ENCODE measurements around the gene RAB26. TPM values are rescaled to one million over a fixed set of nuclear protein-coding genes. Genes with fewer than 3 reads are reported as not detected.

RAB26 gene
- total RNA-seq, 1 experiment from 2014 or later, result 1.0 TPM

DNA sequence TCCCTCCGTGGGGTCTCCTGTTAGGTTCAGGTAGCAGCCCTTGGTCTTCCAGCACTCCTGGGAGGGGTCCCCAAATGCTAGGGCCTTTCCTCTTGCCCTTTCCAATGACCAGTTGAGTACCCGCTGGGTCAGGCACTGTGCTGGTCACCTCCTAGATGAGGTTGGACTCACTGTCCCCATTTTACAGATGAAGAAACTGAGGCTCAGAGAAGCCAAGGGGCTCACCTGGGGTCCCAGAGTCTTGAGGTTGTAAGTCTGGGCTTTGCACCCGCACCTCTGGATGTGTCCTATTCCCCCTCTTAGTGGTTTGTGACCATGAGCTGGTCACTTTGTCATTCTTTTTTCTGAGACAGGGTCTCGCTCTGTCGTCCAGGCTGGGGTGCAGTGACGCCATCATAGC, 49.3 kb downstream of the RAB26 start:
- TF ChIP-seq CTCF (IDR thresholded peaks at IDR 0.05; ENCODE audit: unreplicated experiment), result no peak
- DNase-seq (ENCODE audit: unreplicated experiment), result no peak
- intact Hi-C loops (cut with micrococcal nuclease), result no loop called here
- ChIA-PET CTCF (interaction anchor here (0.7 kb wide), 1 partner anchor 303 kb away, joined by 4 read pairs; no protein-coding TSS in a partner anchor), POLR2A (interaction anchor here (0.7 to 1.6 kb wide), 3 partner anchors 17 to 53 kb away, joined by 3 to 4 read pairs (median 3); partner anchors contain the start of gene PGP)
- Mint-ChIP-seq H3K4me1 (ENCODE audit: insufficient read depth, unreplicated experiment) (no peaks in the 10 kb centered on the region), H3K4me3 (ENCODE audit: unreplicated experiment) (no peak overlapping the region), H3K27ac (ENCODE audit: low read depth, unreplicated experiment) (no peak overlapping the region), H3K36me3 (ENCODE audit: insufficient read depth, unreplicated experiment) (no peaks in the 10 kb centered on the region), H3K9me3 (ENCODE audit: unreplicated experiment) (no peaks in the 10 kb centered on the region), H3K27me3 (ENCODE audit: insufficient read depth, unreplicated experiment) (no peaks in the 10 kb centered on the region)
- BruUV-seq (replicated peaks), result no TSS peak

DNA sequence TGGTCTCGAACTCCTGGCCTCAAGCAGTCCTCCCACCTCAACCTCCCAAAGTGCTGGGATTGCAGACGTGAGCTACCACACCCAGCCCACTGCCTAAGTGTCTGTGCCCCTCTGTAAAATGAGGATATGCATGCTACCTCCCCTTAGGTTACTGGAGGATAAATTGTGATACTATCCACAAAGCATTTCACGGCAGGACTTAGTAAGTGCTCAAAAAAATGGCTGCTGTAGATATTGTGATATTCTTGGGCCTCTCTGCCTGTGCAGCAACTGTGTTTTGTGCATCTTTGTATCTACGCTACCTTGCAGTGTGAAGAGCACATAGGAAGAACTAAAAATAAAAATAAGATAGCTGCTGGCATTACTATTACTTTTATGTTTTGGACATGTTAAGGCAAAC, 49.9 kb downstream of the RAB26 start:
- no peaks in the 10 kb centered on the region for H3K36me3 Mint-ChIP-seq (ENCODE audit: insufficient read depth, unreplicated experiment)
- no peaks in the 10 kb centered on the region for H3K27me3 Mint-ChIP-seq (ENCODE audit: insufficient read depth, unreplicated experiment)
- ChIA-PET POLR2A (interaction anchor here (0.7 to 1.0 kb wide), 2 partner anchors 47 to 52 kb away, joined by 3 to 4 read pairs; no protein-coding TSS in a partner anchor), CTCF (no interaction called here)
- TF ChIP-seq CTCF (IDR thresholded peaks at IDR 0.05; ENCODE audit: unreplicated experiment), result no peak
- no peak overlapping the region for H3K4me3 Mint-ChIP-seq (ENCODE audit: unreplicated experiment)
- H3K4me1 Mint-ChIP-seq (ENCODE audit: insufficient read depth, unreplicated experiment), result no peaks in the 10 kb centered on the region
- H3K27ac Mint-ChIP-seq (ENCODE audit: low read depth, unreplicated experiment), result no peak overlapping the region
- DNase-seq (ENCODE audit: unreplicated experiment), result no peak
- H3K9me3 Mint-ChIP-seq (ENCODE audit: unreplicated experiment), result no peaks in the 10 kb centered on the region
- no TSS peak for BruUV-seq (replicated peaks)
- intact Hi-C loops (cut with micrococcal nuclease), result no loop called here

- POLR2A ChIA-PET, result interaction anchor here (1.0 to 1.4 kb wide), 2 partner anchors 38 to 48 kb away, joined by 3 to 4 read pairs; no protein-coding TSS in a partner anchor
- no peaks in the 10 kb centered on the region for H3K36me3 Mint-ChIP-seq (ENCODE audit: insufficient read depth, unreplicated experiment)
- H3K4me3 Mint-ChIP-seq (ENCODE audit: unreplicated experiment), result no peak overlapping the region
- intact Hi-C loops (cut with micrococcal nuclease), result no loop called here
- CTCF ChIA-PET, result no interaction called here
- no peak for TF ChIP-seq CTCF (IDR thresholded peaks at IDR 0.05; ENCODE audit: unreplicated experiment)
- no peaks in the 10 kb centered on the region for H3K9me3 Mint-ChIP-seq (ENCODE audit: unreplicated experiment)
- no peak overlapping the region for H3K27ac Mint-ChIP-seq (ENCODE audit: low read depth, unreplicated experiment)
- BruUV-seq (replicated peaks), result no TSS peak
- no peaks in the 10 kb centered on the region for H3K27me3 Mint-ChIP-seq (ENCODE audit: insufficient read depth, unreplicated experiment)
- no peaks in the 10 kb centered on the region for H3K4me1 Mint-ChIP-seq (ENCODE audit: insufficient read depth, unreplicated experiment)
- no peak for DNase-seq (ENCODE audit: unreplicated experiment)
Measured at GRCh38 chr16:2199095-2199494, 50.7 kb downstream of the RAB26 start.

DNA sequence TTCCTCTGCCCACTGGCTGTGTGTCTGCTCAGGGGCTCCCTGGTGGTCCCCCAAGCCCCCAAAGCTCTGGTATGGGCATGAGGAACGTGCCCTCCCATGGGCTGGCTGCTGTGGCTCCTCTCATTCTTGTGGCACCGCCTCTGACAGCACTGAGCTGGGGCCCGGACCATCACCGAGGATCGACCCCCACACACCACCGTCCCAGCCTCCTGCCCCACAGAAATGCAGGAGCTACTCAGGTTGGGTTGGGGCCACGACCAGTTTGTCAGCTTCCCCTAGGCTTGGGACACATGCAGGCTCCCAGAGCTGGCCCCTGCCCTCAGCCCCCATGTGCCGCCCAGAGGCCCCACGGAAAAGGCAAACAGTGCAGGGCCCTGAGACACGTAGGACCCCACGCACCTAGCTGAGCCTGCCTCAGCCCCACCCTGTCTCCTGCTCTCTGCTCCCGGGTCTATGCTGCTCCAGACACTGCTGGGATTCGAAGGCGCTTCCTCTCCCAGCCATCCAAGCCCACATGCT, 51.3 kb downstream of the RAB26 start:
- no peaks in the 10 kb centered on the region for H3K36me3 Mint-ChIP-seq (ENCODE audit: insufficient read depth, unreplicated experiment)
- H3K4me1 Mint-ChIP-seq (ENCODE audit: insufficient read depth, unreplicated experiment), result peaks cover 4% of the 10 kb centered on the region
- H3K9me3 Mint-ChIP-seq (ENCODE audit: unreplicated experiment), result no peaks in the 10 kb centered on the region
- BruUV-seq (replicated peaks), result no TSS peak
- no peak overlapping the region for H3K27ac Mint-ChIP-seq (ENCODE audit: low read depth, unreplicated experiment)
- no peaks in the 10 kb centered on the region for H3K27me3 Mint-ChIP-seq (ENCODE audit: insufficient read depth, unreplicated experiment)
- ChIA-PET CTCF (no interaction called here), POLR2A (interaction anchor here (1.4 kb wide), 1 partner anchor 38 kb away, joined by 3 read pairs; no protein-coding TSS in a partner anchor)
- TF ChIP-seq CTCF (IDR thresholded peaks at IDR 0.05; ENCODE audit: unreplicated experiment), result no peak
- no peak for DNase-seq (ENCODE audit: unreplicated experiment)
- no peak overlapping the region for H3K4me3 Mint-ChIP-seq (ENCODE audit: unreplicated experiment)
- intact Hi-C loops (cut with micrococcal nuclease), result no loop called here

Measured in MCF 10A (cell line).